ENCODE data around the gene TMEM87B.

TMEM87B gene

GRCh38 chr2:112162956-112163355, 107.9 kb downstream of the TMEM87B start:
- H3K4me3 ChIP-seq (replicated peaks in 1 of 2; ENCODE audit: low read depth in 2 of 2, low read length in 2 of 2) = no peak overlapping the region
- no peak for DNase-seq (ENCODE audit: low read depth in 2 of 2)
- TF ChIP-seq CTCF (IDR thresholded peaks at IDR 0.05; ENCODE audit: low read depth, low read length) = no peak

GRCh38 chr2:112163541-112163981, 108.5 kb downstream of the TMEM87B start:
- no peak for TF ChIP-seq CTCF (IDR thresholded peaks at IDR 0.05; ENCODE audit: low read depth, low read length)
- H3K4me3 ChIP-seq (replicated peaks in 1 of 2; ENCODE audit: low read depth in 2 of 2, low read length in 2 of 2) = no peak overlapping the region
- DNase-seq (ENCODE audit: low read depth in 2 of 2) = peak in 1 of 2 donors; percentile 12

GRCh38 chr2:112164876-112165275, 109.8 kb downstream of the TMEM87B start:
- DNase-seq (ENCODE audit: low read depth in 2 of 2) = no peak
- no peak for TF ChIP-seq CTCF (IDR thresholded peaks at IDR 0.05; ENCODE audit: low read depth, low read length)
- H3K4me3 ChIP-seq (replicated peaks in 1 of 2; ENCODE audit: low read depth in 2 of 2, low read length in 2 of 2) = no peak overlapping the region

GRCh38 chr2:112165296-112165695, 110.2 kb downstream of the TMEM87B start:
- DNase-seq (ENCODE audit: low read depth in 2 of 2) = no peak
- H3K4me3 ChIP-seq (replicated peaks in 1 of 2; ENCODE audit: low read depth in 2 of 2, low read length in 2 of 2) = no peak overlapping the region
- TF ChIP-seq CTCF (IDR thresholded peaks at IDR 0.05; ENCODE audit: low read depth, low read length) = no peak

GRCh38 chr2:112166806-112167499, 111.9 kb downstream of the TMEM87B start:
- no peak overlapping the region for H3K4me3 ChIP-seq (replicated peaks in 1 of 2; ENCODE audit: low read depth in 2 of 2, low read length in 2 of 2)
- TF ChIP-seq CTCF (IDR thresholded peaks at IDR 0.05; ENCODE audit: low read depth, low read length) = no peak
- DNase-seq (ENCODE audit: low read depth in 2 of 2) = no peak

- H3K4me3 ChIP-seq (replicated peaks in 1 of 2; ENCODE audit: low read depth in 2 of 2, low read length in 2 of 2) = no peak overlapping the region
- DNase-seq (ENCODE audit: low read depth in 2 of 2) = no peak
- no peak for TF ChIP-seq CTCF (IDR thresholded peaks at IDR 0.05; ENCODE audit: low read depth, low read length)
Observed at GRCh38 chr2:112168422-112169124, 113.5 kb downstream of the TMEM87B start.

Measured in cardiac fibroblast (primary cell).